Testis (tissue), 3 donors: ENCODE data around the gene CCDC93. TPM values are rescaled to one million over a fixed set of nuclear protein-coding genes. Genes with fewer than 3 reads are reported as not detected.

Source experiments
- DNase-seq: peaks from one replicate; pipeline ENCODE4 v3.0.0-alpha.2; 2019
- H3K27ac ChIP-seq, 2 donors: fragments of 200-600 bp; sonication (generic); one replicate each; pipeline ENCODE4 v1.5.1; 2019
- H3K27me3 ChIP-seq: fragments of 200-600 bp; sonication (generic); one replicate; pipeline ENCODE4 v1.5.1; 2019
- H3K36me3 ChIP-seq: fragments of 200-600 bp; sonication (generic); one replicate; pipeline ENCODE4 v1.5.1; 2017; ENCODE audit warnings: low read depth; ENCODE audit errors: missing control alignments
- H3K4me1 ChIP-seq: fragments of 200-600 bp; sonication (generic); one replicate; pipeline ENCODE4 v1.5.1; 2019
- H3K4me3 ChIP-seq, 2 donors: fragments of 200-600 bp; sonication (generic); one replicate each; pipeline ENCODE4 v1.5.1; 2017 to 2019
- H3K9me3 ChIP-seq: fragments of 200-600 bp; sonication (generic); one replicate; pipeline ENCODE4 v1.5.1; 2017
- POLR2A ChIP-seq: fragments of 450-650 bp; IDR thresholded peaks from one replicate; pipeline ENCODE4 v1.6.1; 2017; ENCODE audit warnings: antibody characterized with exemption, mild to moderate bottlenecking, moderate library complexity
- WGBS, 2 donors: methylation state at CpG; one replicate each; pipeline ENCODE4 v1.1.5; 2018; 5-methylcytosine and 5-hydroxymethylcytosine counted together
- intact Hi-C: fragments of 100-400 bp; cut with DNase I; formaldehyde crosslinking; loops from one replicate; pipeline ENCODE4 v1.15.1; 2023; ENCODE audit warnings: low total_unique reads
- polyA plus RNA-seq: library from polyadenylated mRNA; stranded (reverse); fragments of 350-450 nt; fragmentation: Illumina TruSeq; extraction: RNeasy Lipid Tissue Mini Kit (QIAGEN cat#74804); gene quantifications from one replicate; pipeline ENCODE4 v1.2.3, GENCODE V29; 2014; ENCODE audit warnings: low read depth, low replicate concordance; ENCODE audit not compliant: insufficient read depth
- total RNA-seq, 2 donors: library from RNA; depleted of rRNA; stranded (reverse); fragments of >200 nt; gene quantifications; one replicate each; pipeline ENCODE4 v1.2.3, GENCODE V29; 2016
- TF ChIP-seq, protein P1 (sequence below), 3 experiments: fragments of 450-650 bp in 2 of 3; fragments of 200-600 bp in 1 of 3; sonication (generic) in 1 of 3; IDR thresholded peaks; one replicate each; pipeline ENCODE4 v1.5.1; 2016 to 2019; ENCODE audit warnings: antibody characterized with exemption in 3 of 3, mild to moderate bottlenecking in 2 of 3, moderate library complexity in 1 of 3

CCDC93 gene
- total and polyA plus RNA-seq, 3 donors from 2014 or later, result 44.4 to 82.3 (median 61.6) TPM

DNA sequence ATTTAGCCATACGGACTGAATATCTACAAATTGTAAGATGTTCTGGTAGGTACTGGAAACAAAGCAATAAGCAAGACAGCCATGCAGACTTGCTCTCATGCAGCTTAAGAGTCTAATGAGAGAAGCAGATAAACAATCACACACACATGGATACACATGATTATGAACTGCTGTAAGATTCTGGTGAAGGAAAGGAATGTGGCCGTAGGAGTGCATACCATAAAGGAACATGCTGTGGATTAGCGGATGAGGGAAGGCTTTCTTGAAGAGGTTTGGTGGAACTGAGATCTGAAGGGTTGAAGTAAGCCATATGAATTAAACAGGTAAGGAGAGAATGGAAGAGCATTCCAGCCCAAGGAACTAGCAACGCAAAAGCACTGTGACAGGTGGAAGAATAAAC, 13.8 kb downstream of the CCDC93 start:
- Histone ChIP-seq H3K4me1 (no peaks in the 10 kb centered on the region), H3K9me3 (no peaks in the 10 kb centered on the region), H3K36me3 (no peaks in the 10 kb centered on the region), H3K4me3 (no peak overlapping the region), H3K27ac (no peak overlapping the region), H3K27me3 (no peaks in the 10 kb centered on the region)
- no peak for DNase-seq
- intact Hi-C loops, result loop anchor here (10.0 kb wide), 1 partner anchor 165 kb away; no protein-coding TSS in a partner anchor
- TF ChIP-seq, protein P1, sequence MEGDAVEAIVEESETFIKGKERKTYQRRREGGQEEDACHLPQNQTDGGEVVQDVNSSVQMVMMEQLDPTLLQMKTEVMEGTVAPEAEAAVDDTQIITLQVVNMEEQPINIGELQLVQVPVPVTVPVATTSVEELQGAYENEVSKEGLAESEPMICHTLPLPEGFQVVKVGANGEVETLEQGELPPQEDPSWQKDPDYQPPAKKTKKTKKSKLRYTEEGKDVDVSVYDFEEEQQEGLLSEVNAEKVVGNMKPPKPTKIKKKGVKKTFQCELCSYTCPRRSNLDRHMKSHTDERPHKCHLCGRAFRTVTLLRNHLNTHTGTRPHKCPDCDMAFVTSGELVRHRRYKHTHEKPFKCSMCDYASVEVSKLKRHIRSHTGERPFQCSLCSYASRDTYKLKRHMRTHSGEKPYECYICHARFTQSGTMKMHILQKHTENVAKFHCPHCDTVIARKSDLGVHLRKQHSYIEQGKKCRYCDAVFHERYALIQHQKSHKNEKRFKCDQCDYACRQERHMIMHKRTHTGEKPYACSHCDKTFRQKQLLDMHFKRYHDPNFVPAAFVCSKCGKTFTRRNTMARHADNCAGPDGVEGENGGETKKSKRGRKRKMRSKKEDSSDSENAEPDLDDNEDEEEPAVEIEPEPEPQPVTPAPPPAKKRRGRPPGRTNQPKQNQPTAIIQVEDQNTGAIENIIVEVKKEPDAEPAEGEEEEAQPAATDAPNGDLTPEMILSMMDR (IDR thresholded peaks at IDR 0.05), result no peak
- no peak for TF ChIP-seq POLR2A
- WGBS, 2 donors, result 71% methylated on average over 4 of the region's 4 CpGs

DNA sequence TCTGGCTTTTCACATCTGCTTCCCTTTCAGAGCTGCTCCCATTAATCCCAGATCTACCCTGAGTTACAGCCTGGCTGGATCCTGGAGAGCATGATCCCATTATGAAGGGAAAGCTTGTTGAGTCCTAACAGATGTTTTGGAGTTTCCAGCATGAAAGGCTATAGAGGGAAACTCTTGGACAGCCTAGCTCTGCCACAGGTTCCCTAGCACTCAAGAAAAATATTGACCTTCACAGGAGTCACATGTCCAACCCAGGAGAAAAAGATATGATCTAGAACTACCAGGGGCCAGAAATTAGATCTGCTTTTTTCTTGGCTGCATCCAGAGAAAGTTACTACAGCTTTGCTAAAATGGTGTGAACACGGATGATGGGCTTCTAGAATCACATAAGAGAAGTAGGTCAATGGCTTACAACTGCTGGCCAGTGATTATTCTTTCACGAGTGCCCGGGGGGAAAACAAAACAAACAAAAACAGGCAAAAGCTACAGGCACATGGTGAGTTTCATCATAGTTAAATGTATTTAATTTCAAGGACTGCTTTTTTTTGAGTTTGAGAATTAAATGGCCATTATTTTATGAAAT, 15.9 kb downstream of the CCDC93 start:
- DNase-seq, result no peak
- Histone ChIP-seq H3K36me3 (no peaks in the 10 kb centered on the region), H3K9me3 (no peaks in the 10 kb centered on the region), H3K4me1 (no peaks in the 10 kb centered on the region), H3K27me3 (no peaks in the 10 kb centered on the region), H3K4me3 (no peak overlapping the region), H3K27ac (no peak overlapping the region)
- no peak for TF ChIP-seq POLR2A
- TF ChIP-seq, protein P1 (IDR thresholded peaks at IDR 0.05), result no peak
- 71 to 85% methylated on average over 3 of the region's 3 CpGs for WGBS, 2 donors
- intact Hi-C loops, result no loop called here

DNA sequence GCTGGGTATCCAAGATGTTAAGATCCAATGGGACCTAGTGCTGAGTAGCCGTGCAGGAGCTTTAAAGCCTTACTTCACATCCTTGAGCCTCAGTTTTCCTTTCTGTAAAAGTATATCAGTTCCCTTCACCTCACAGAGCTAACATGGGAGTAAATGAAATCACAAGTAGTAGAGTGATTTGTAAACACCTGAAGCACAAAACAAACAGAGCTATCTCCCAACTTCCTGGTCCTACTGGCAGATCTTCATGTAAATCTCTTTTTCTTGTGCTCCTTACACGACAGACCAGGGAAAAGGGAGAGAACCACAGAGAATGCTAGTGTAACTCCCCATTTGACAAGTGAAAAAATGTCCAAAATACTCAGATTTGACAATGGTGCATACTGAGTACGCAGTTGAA, 17.3 kb downstream of the CCDC93 start:
- TF ChIP-seq, protein P1 (IDR thresholded peaks at IDR 0.05), result no peak
- no peak for TF ChIP-seq POLR2A
- Histone ChIP-seq H3K36me3 (no peaks in the 10 kb centered on the region), H3K9me3 (no peaks in the 10 kb centered on the region), H3K27me3 (no peaks in the 10 kb centered on the region), H3K27ac (no peak overlapping the region), H3K4me3 (no peak overlapping the region), H3K4me1 (no peaks in the 10 kb centered on the region)
- 90 to 93% methylated on average over 3 of the region's 3 CpGs for WGBS, 2 donors
- no peak for DNase-seq
- intact Hi-C loops, result no loop called here

DNA sequence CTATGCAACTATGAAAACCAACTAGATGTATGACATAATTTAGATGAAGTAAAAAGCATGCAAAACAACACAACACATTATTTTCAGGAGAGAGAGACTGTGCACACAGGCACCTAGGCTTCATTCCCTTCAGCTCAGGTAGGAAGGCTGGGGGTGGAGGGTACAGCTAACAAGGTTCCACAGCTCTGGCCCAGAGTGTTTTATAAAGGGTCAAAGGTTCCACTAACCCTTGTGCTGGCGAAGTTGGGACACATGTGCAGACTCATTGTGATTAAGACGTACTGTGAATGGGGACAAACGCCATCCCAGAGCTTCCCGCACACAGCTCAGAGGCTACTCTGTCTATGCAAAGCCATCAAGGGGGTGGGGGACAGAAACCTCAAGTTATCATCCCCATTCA, 19.1 kb downstream of the CCDC93 start:
- H3K9me3 ChIP-seq, result no peaks in the 10 kb centered on the region
- no peaks in the 10 kb centered on the region for H3K36me3 ChIP-seq
- no peak overlapping the region for H3K27ac ChIP-seq
- TF ChIP-seq, protein P1 (IDR thresholded peaks at IDR 0.05), result no peak
- TF ChIP-seq POLR2A, result no peak
- H3K27me3 ChIP-seq, result no peaks in the 10 kb centered on the region
- H3K4me3 ChIP-seq, result no peak overlapping the region
- intact Hi-C loops, result no loop called here
- H3K4me1 ChIP-seq, result no peaks in the 10 kb centered on the region
- DNase-seq, result no peak
- 82 to 88% methylated on average over 4 of the region's 4 CpGs for WGBS, 2 donors

DNA sequence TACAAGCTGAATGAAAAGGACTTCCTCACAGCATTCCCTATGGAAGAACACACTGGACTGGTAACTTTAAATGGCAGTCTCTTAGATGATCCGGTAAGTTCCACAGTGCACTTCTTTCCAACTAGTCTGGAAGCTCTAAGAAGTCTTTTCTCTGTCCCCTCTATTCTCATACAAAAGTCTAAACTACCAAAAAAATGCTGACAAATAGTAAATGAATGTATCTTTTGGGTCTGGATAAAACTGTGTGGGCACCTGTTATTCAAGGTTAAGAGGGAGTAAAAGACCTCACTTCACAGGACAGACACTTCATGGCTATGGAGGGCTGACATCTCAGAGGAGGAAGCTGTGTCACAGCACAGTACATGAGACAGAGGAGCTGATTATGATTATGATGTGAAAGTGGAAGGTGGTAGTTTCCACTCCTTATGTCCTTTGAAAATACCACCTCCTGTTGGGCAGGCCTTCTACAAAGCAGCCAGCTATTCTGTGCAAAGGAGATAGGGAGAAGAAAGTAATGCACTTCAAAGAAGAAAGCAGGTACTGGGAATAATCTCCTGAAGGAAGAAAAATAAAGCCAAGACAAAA, 23.9 kb downstream of the CCDC93 start:
- WGBS, 2 donors, result 93 to 97% methylated on average over 1 of the region's 1 CpG
- no peaks in the 10 kb centered on the region for H3K4me1 ChIP-seq
- intact Hi-C loops, result no loop called here
- H3K27ac ChIP-seq, result no peak overlapping the region
- no peaks in the 10 kb centered on the region for H3K36me3 ChIP-seq
- DNase-seq, result no peak
- H3K27me3 ChIP-seq, result no peaks in the 10 kb centered on the region
- no peak overlapping the region for H3K4me3 ChIP-seq
- H3K9me3 ChIP-seq, result no peaks in the 10 kb centered on the region
- TF ChIP-seq, protein P1 (IDR thresholded peaks at IDR 0.05), result no peak
- no peak for TF ChIP-seq POLR2A
